Ascending aorta (tissue), 2 donors: ENCODE data around the gene RASA3. TPM values are rescaled to one million over a fixed set of nuclear protein-coding genes. Genes with fewer than 3 reads are reported as not detected.

ENCODE experiments used
- DNase-seq, 2 donors: peaks; one replicate each; pipeline ENCODE4 v3.0.0-alpha.2; 2019; ENCODE audit warnings: low spot score in 2 of 2
- H3K27ac ChIP-seq, 2 donors: fragments of 200-600 bp; sonication (generic); one replicate each; pipeline ENCODE4 v1.5.1; 2016 to 2017; ENCODE audit warnings: mild to moderate bottlenecking in 1 of 2
- H3K27me3 ChIP-seq: fragments of 200-600 bp; sonication (generic); one replicate; pipeline ENCODE4 v1.5.1; 2017
- H3K36me3 ChIP-seq, 2 donors: fragments of 200-600 bp; sonication (generic); one replicate each; pipeline ENCODE4 v1.5.1; 2016
- H3K4me1 ChIP-seq, 2 donors: fragments of 200-600 bp; sonication (generic); one replicate each; pipeline ENCODE4 v1.5.1; 2016 to 2017; ENCODE audit warnings: mild to moderate bottlenecking in 1 of 2
- H3K4me3 ChIP-seq, 2 donors: fragments of 200-600 bp; sonication (generic); one replicate each; pipeline ENCODE4 v1.5.1; 2016 to 2017; ENCODE audit warnings: mild to moderate bottlenecking in 1 of 2
- H3K9me3 ChIP-seq, 2 donors: fragments of 200-600 bp; sonication (generic); one replicate each; pipeline ENCODE4 v1.5.1; 2016
- intact Hi-C: fragments of 100-400 bp; cut with DNase I; formaldehyde crosslinking; loops from one replicate; pipeline ENCODE4 v1.15.1; 2023
- total RNA-seq: library from RNA; depleted of rRNA; stranded (reverse); fragments of >200 nt; gene quantifications from one replicate; pipeline ENCODE4 v1.1.0, GENCODE V29; 2016
- TF ChIP-seq, protein P1 (sequence below), 3 experiments: fragments of 200-600 bp in 2 of 3; fragments of 450-650 bp in 1 of 3; sonication (generic) in 2 of 3; IDR thresholded peaks; one replicate each; pipeline ENCODE4 v1.5.1; 2016 to 2019; ENCODE audit warnings: antibody characterized with exemption in 3 of 3, mild to moderate bottlenecking in 1 of 3, moderate library complexity in 1 of 3

Gene RASA3
- total RNA-seq, 1 donor from 2014 or later: 30.7 TPM

DNA sequence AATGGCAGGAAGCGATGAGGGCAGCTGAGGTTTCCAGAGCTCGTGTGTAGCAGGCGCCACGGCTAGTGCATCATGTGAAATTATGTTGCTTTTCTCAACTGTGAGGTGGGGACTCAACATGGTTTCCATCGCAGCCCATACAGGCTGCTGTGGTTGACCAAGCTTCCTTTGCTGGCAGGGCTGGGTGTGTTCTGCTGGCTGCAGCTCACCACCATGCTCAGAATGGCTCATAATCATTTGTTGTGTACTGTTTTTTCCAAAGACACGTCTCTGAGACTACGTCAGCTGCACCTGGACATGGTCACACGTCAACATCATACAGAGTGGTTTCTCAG is 16.1 kb upstream of the RASA3 start:
- H3K27ac ChIP-seq: no peak overlapping the region
- no peak for DNase-seq
- H3K4me3 ChIP-seq: no peak overlapping the region
- TF ChIP-seq, protein P1, sequence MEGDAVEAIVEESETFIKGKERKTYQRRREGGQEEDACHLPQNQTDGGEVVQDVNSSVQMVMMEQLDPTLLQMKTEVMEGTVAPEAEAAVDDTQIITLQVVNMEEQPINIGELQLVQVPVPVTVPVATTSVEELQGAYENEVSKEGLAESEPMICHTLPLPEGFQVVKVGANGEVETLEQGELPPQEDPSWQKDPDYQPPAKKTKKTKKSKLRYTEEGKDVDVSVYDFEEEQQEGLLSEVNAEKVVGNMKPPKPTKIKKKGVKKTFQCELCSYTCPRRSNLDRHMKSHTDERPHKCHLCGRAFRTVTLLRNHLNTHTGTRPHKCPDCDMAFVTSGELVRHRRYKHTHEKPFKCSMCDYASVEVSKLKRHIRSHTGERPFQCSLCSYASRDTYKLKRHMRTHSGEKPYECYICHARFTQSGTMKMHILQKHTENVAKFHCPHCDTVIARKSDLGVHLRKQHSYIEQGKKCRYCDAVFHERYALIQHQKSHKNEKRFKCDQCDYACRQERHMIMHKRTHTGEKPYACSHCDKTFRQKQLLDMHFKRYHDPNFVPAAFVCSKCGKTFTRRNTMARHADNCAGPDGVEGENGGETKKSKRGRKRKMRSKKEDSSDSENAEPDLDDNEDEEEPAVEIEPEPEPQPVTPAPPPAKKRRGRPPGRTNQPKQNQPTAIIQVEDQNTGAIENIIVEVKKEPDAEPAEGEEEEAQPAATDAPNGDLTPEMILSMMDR (IDR thresholded peaks at IDR 0.05): no peak
- peaks cover 0 to 5% of the 10 kb centered on the region in 2 donors for H3K4me1 ChIP-seq
- no peaks in the 10 kb centered on the region for H3K36me3 ChIP-seq
- intact Hi-C loops: no loop called here
- no peaks in the 10 kb centered on the region for H3K9me3 ChIP-seq
- H3K27me3 ChIP-seq: no peaks in the 10 kb centered on the region

DNA sequence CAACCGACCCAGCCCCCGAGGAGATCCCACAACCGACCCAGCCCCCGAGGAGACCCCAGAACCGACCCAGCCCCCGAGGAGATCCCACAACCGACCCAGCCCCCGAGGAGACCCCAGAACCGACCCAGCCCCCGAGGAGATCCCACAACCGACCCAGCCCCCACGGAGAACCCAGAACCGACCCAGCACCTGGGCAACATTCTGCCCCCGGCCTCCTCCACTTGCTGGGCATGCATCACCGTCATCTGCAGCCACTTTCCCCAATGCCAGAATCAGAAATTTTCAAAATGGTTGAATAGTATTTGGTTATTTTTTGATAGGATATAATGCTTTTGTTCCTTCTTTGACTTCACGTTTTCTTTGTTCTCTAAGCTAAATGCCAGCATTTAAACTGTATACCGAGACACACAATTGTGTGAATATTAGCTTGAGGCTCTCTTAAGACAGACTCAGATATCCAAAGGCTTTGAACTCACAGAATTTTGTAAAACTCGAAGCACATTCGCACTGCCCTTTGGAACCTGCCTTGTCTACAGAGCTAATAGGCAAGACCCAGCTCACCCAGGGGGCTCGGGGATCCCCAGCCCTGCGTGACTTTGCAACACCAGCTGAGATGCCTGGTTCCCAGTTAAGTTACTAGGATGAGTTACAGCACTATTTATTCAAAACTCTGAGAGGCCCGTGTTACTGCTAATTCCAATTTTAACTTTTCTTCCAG is 15.5 kb upstream of the RASA3 start:
- intact Hi-C loops: no loop called here
- TF ChIP-seq, protein P1 (IDR thresholded peaks at IDR 0.05): no peak

DNA sequence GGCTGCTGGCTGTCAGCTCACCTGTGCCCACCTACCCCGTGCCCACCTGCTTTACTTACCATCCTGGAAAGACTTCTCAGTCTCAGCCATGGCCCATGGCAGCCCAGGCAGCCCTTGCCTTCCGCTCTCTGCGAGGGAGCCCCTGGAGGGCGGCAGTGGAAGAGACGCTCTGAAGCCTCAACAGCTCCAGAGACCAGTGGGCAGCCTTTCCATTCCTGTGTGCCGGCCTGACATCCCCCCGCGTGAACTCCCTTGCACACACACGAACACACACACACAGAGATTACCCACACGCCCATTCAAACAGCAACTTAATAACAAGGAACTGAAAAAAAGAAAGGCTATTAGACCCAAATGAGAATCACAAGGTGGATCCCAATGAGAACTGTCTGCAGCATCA is 14.2 kb upstream of the RASA3 start:
- DNase-seq: no peak
- intact Hi-C loops: no loop called here
- Histone ChIP-seq H3K4me1 (no peaks in the 10 kb centered on the region), H3K9me3 (no peaks in the 10 kb centered on the region), H3K36me3 (no peaks in the 10 kb centered on the region), H3K27ac (no peak overlapping the region), H3K27me3 (no peaks in the 10 kb centered on the region), H3K4me3 (no peak overlapping the region)
- TF ChIP-seq, protein P1 (IDR thresholded peaks at IDR 0.05): no peak

More for the DNA sequence above, 15.5 kb upstream of the RASA3 start:
- Histone ChIP-seq H3K4me1 (peaks cover 0 to 4% of the 10 kb centered on the region in 2 donors), H3K27ac (no peak overlapping the region), H3K27me3 (no peaks in the 10 kb centered on the region), H3K36me3 (no peaks in the 10 kb centered on the region), H3K9me3 (no peaks in the 10 kb centered on the region), H3K4me3 (no peak overlapping the region)
- no peak for DNase-seq

DNA sequence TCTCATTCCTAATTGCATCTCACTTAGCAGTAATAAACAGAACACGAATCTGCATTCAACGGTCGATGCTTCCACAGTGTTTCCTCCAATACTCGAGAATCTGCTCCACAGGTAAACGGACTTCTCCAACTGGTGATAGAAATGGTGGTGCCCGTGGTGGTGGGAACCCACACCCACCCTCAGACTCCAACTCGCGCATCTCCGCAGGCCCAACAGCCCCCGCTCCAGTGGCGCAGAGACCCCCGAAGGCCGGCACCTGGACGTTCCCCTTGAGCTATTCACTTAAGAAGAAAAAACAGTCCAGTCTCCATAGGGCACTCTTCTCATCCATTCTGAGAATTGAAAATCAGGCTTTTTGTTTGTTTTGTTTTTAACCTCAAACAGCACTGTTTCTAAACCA is 13.8 kb upstream of the RASA3 start:
- Histone ChIP-seq H3K27me3 (no peaks in the 10 kb centered on the region), H3K4me3 (no peak overlapping the region), H3K36me3 (no peaks in the 10 kb centered on the region), H3K9me3 (no peaks in the 10 kb centered on the region), H3K4me1 (no peaks in the 10 kb centered on the region), H3K27ac (no peak overlapping the region)
- intact Hi-C loops: no loop called here
- TF ChIP-seq, protein P1 (IDR thresholded peaks at IDR 0.05): no peak
- no peak for DNase-seq

DNA sequence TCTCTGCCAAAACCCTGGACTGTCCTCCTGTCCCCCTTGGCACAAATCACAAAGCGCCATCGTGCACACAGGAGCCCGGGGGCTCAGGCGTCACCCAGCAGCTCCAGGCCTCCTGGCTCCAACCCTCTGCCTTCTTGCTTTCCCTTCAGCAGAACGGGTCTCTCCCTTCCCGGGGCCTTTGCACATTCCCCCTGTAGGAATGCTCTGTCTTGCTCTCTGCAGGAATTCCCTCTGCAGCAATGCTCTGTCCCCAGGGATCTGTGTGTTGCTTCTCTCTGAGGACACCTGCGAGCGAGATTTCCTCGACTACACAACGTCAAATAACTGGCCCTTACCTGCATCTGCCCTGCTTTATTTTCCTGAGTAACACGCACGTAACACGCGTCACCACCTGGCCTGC is 13.3 kb upstream of the RASA3 start:
- TF ChIP-seq, protein P1 (IDR thresholded peaks at IDR 0.05): no peak
- H3K27ac ChIP-seq: no peak overlapping the region
- H3K27me3 ChIP-seq: no peaks in the 10 kb centered on the region
- no peak for DNase-seq
- H3K9me3 ChIP-seq: no peaks in the 10 kb centered on the region
- H3K4me1 ChIP-seq: no peaks in the 10 kb centered on the region
- H3K4me3 ChIP-seq: no peak overlapping the region
- no peaks in the 10 kb centered on the region for H3K36me3 ChIP-seq
- intact Hi-C loops: no loop called here

DNA sequence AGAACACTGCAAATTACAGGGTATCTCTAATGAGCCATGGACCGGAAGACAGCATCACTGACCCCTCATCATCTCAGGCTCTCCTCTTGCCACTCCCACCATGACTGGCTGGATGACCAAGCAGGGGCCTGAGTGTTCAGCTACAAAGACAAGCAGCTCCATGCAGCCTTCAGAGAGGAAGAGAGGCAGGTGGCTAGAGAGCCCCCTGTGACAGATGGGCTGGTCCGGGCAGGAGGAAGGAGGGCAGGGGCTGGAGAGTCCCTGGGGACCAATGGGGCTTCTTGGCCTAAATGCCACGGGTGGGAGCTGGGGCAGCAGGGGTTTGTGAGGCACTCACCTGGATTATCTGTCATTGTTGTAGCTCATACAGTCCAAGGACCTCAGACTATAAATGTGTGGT is 12.8 kb upstream of the RASA3 start:
- H3K27ac ChIP-seq: no peak overlapping the region
- H3K4me3 ChIP-seq: no peak overlapping the region
- intact Hi-C loops: no loop called here
- no peaks in the 10 kb centered on the region for H3K27me3 ChIP-seq
- H3K9me3 ChIP-seq: no peaks in the 10 kb centered on the region
- DNase-seq: peak in 1 of 2 donors; percentile 56
- H3K36me3 ChIP-seq: no peaks in the 10 kb centered on the region
- no peaks in the 10 kb centered on the region for H3K4me1 ChIP-seq
- TF ChIP-seq, protein P1 (IDR thresholded peaks at IDR 0.05): no peak
